ENCODE measurements around the gene RNF217.
A peak's percentile ranks its signal among the peaks of the same experiment; 100 is the strongest.
"Not testable (repeated sequence)": the region's sequence is repeated elsewhere in the genome, so short reads cannot be mapped to it uniquely, and the experiment has no call there.

RNF217 gene, protein sequence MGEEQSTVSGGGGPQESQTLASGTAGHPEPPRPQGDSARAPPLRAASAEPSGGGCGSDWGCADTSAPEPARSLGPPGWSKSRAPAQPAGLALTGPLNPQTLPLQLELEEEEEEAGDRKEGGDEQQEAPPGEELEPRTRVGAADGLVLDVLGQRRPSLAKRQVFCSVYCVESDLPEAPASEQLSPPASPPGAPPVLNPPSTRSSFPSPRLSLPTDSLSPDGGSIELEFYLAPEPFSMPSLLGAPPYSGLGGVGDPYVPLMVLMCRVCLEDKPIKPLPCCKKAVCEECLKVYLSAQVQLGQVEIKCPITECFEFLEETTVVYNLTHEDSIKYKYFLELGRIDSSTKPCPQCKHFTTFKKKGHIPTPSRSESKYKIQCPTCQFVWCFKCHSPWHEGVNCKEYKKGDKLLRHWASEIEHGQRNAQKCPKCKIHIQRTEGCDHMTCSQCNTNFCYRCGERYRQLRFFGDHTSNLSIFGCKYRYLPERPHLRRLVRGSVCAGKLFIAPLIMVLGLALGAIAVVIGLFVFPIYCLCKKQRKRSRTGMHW

DNA sequence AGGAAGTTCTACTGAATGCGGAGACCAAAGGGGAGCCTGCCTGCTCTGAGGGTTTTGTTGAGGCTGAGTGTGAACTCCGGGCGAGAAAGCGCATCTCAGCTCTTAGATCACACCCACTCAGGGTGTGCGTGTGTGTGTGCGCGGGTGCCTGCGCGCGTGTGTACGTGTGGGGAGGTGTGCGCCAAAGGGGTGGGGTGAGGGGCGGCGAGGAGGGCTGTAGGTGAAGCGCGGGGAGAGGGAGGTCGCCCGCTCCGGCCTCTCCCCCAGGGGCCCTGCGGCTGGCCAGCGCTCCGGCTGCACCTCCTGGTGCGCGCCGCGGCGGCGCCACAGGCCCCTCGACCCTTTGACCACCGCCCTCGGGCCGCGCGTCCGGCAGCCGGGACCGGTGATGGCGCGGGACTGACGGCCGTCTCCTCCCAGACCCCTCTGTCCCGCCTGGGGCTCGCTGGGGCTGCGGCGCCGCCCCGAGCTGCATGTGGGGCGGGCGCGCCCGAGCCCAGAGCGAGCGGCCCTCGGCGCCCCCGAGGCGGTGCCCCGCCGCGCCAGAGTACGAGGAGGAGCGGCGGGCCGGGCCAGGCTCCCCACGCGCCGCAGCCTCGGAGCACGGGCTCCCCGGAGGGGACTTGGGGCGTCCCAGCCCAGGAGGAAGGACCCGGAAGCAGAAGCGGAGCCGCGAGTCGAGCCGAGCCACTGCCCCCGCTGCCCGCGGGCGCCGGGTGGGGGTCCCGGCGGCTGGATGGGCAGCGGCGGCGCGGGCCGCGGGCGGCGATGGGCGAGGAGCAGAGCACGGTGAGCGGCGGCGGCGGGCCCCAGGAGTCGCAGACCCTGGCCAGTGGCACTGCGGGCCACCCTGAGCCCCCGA, at the start of gene RNF217:
Gene RNF217 (plus strand): TSS at position 661 of the 862 bp plus-strand sequence. CDS start 108 bp downstream, at position 769.
- FAIRE-seq = no peak

DNA sequence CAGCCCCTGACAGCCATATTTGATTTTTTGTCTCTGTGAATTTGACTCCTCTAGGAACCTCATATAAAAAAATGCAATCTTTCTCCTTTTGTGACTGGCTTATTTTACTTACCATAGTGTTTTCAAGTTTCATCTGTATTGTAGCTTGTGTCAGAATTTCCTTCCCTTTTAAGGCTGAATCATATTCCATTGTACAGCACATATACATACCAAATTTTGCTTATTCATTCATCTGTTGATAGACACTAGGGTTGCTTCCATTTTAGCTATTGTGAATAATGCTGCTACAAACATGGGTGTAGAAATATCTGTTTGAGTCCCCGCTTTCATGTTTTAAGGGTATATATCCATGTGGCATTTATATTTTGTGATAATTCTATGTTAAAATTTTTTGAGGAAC, 49.2 kb upstream of the RNF217 start:
- FAIRE-seq = no peak

DNA sequence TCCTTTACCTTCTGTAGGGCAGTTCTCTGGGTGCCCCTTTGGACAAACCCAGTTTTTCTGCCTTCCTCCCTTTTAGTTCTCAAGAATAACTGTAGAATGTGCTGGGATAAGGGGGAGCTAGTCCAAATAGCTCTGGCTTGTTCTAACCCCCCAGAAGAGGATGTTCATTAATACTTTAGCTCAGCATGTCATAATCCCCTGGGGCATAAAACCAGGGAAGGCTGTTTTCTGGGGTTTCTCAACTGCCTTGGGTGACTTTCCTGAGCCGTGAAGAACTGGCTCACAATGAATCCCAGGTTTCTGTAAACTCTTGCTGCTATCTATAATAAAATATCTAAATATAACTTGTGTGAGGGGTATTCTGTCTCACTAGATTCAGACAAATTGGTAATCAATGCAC, 44.5 kb upstream of the RNF217 start:
- FAIRE-seq = no peak

DNA sequence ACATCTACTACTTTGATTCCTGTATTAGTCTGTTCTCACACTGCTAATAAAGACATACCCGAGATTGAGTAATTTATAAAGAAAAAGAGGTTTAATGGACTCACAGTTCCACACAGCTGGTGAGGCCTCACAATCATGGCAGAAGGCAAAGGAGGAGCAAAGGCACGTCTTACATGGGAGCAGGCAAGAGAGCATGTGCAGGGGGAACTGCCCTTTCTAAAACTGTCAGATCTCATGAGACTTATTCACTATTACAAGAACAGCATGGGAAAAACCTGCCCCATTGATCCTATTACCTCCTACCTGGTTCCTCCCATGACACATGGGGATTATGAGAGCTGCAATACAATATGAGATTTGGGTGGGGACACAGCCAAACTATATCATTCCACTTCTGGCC, 42.5 kb upstream of the RNF217 start:
- not testable (repeated sequence) for FAIRE-seq

DNA sequence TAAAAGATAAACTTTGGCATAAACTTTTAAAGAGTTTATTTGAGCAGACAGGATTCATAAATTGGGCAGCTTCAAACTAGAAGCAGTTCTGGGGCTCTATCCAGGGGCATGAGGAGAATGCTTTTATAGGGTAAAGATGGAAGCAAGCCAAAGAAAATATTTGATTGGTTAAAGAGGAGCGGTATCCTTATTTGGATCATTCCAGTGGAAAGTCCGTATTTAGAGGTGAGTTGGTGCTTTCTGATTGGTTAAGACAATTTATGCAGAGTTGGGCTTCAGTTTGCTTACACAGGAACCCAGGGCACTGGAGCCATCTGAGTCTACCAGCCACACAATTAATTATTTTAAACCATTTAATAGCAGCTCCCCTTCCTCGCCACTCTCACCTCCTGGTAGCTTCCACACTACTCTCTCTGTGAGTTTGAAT, 37.9 kb upstream of the RNF217 start:
- no peak for FAIRE-seq

DNA sequence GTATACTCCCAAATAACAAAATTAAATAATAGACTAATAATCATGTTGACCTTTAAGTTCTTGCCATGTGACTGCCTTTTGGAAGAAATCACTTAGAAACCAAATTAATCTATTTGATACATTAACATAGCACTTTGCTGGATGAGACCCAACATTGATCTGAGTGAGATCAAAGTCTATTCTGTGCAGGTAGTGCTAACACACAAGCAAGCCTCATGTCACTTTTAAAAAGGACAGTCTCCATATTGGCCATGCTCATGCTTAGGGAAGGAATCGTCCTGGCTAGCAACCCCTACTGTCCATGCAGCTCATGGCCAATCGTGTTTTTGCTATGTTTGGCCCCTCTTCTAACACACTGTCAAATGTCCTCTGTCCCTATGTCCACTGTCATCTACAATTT, 35.8 kb upstream of the RNF217 start:
- no peak for FAIRE-seq

DNA sequence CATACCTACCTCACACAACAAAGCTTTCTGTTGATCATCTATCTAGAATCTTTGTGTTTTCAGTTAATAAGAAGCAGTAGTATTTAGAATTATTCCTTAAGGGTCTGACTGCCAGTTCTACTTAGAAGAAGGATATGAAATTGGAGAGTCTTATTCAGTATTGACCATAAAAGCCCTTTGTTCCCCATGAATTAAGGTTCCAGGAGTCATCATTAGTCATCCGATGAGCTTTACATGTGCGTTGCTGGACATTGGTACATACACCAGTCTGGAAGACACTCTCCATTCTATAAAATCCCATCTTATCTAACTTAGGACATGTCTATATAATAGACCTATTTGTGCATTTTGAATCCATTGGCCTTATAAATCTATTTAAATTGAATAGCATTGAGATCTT, 34.4 kb upstream of the RNF217 start:
- no peak for FAIRE-seq

DNA sequence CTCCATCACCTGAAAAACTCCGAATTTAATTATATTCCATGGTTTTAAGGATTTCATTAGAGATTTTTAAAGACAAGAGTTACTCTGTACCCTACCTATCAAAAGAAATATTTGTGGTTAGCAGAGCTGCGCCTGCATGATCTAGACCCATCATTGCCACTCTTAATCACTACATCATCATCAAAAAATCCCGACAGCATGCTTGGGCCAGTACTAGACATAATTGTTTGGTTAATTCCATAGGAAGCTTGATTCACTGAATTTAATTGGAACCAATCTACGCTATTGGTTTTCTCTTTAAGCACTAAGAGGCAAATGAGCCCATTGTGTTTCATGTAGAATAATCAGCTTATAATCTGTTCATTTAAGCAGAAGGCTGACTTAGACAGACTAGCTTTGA, 33.4 kb upstream of the RNF217 start:
- no peak for FAIRE-seq

DNA sequence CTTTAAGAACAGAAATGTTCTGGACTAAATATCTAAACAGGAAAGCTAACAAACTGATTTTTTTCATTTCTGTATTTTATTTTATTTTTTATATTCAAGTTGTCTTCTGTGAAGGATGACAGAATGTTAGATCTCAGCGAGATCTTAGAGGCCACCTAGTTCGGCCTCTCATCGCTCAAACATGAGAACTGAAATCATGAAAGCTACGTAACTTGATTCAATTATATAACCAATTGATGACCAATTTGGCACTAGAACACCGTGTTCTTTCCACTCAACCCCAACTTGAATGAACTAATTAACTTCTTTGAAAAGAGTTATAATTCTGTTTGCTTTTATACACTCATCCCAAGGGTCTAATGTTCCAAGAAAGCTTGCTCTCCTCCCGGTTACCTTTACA, 24.6 kb upstream of the RNF217 start:
- no peak for FAIRE-seq

DNA sequence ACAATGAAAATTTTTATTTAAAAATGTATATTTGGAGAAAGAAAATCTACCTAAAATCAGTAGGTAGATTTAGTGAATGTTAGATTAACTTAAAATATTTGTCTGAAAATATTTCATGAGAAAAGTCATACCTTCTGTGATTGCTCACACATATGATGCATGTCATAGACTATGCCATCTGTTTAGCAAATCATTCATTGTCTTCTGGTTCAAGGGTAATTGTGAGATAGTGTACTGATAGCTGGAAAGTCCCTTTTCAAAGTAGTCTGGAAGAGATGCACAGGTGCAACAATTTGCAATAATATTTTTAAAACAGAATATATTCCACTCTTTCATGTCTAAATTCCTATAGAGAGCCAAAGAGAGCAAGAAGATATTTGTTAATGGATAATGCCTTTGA, 21.0 kb upstream of the RNF217 start:
- no peak for FAIRE-seq

DNA sequence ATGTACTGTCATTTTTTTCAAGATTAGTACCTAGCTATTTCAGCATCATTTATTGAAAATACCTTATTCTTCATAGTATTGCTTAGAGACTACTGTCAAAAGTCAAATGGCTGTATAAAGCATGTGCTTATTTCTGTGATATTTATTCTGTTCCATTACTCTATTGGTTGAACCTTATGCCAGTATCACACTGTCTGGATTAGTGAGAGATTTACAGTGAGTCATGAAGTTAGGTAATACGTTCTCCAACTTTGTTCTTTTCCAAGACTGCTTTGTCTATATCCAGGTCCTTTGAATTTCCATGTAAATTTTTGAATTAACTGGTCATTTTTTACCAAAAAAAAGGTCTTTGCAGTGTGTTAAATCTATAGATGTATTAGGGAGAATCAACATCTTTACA, 18.6 kb upstream of the RNF217 start:
- no peak for FAIRE-seq

DNA sequence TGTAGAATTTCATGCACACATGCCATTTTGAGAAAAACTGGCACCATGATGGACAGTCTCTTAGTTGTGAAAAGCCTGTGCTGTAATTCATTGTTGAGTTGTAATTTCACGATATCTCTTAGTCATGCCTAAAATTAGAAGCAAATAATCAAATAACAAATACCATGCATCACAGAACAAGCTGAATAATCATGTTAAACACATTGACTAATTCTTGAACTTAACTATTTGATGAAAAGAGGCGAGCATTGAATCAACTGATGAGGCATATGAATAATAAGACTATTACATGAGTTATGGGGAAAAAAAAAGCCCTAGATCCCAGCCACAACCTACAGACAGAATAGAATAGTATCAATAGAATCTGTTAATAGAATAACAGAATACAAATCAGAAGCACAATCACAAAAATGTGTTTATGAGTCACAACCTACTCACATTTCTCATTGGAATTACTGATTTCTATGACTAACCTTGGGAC, 14.2 kb upstream of the RNF217 start:
- FAIRE-seq = no peak

DNA sequence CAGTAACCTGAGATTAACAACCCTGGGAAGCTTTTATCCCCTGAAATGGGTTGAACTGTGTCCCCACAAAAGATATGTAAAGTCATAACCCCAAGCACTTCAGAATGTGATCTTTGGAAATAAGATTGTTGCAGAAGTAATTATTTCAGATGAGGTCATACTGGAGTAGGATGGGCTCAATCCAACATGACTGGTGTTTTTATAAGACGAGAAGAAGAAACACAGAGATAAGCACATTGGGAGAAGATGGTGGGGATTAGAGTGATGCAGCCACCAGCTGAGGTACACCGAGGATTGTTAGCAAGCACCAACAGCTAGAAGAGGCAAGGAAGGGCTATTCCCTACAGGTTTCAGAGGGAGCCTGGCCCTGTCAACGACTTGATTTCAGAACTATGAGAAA, 12.5 kb upstream of the RNF217 start:
- FAIRE-seq = no peak

DNA sequence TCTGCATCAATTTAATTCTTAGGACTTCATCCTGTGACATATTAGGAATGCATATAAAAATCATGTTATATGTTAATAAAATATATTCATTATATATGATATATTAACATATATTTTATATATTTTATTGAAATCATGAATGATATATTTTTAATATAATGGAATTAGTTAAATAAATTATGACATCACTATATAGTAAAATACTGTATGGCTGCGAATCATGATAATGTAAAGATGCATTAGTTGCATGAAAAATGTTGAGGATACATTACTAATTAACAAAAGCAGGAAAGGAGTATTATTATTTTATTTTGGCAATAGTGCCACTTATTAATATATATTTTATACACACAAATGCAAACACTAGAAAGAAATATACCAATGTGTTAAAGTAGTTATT, 8.4 kb upstream of the RNF217 start:
- FAIRE-seq = peak; percentile 31

DNA sequence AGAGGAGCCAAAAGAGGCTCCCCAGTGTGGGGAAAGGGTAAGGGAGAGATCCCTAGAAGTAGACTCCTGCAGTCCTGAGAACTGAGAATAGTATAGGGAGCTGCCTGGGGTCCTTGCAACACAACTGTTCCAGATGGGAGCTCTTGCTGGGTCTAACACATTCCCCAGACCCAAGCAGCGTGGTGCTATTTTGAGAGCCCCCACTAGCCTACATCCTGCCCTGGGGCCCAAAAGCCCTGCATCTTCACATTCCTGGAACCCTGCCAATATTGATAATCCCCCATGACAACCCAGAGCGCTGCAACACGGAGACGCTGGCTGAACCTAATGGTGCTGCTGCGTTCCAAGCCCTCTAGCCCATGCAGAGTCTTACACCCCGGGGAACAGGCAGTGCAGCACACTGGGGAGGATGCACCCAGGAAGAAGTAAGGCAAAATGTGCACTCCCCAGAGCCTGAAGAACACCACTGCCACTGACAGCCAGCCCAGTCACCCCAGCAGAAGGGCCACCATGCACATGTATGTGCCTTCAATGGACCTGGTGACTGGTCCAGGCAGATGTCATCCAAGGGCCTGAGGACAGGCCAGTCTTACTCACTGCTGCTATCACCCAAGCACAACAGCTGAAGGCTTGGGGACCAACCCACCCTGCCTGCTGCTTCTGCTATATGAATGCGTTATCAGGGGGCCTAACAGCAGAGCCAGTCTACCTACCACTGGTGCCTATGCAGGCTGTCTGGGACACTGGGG, 7.0 kb upstream of the RNF217 start:
- no peak for FAIRE-seq

DNA sequence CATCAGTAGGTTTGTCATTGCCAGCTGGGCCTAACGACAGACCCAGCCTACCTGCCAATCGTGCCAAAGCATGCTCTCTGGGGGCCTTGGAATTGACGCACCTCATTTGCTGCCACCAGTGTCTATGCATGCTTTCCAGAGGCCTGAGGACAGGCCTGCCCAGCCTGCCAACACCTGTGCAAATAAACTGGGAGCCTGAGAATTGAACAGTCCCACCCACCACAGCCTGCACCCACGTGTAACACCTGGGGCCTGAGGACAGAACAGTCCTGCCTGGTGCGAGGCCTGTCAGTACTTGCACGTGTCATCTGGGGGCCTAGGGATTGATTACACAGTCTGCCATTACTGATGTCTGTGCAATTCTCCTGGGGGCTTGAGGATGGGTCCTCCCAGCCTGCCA, 6.2 kb upstream of the RNF217 start:
- FAIRE-seq = no peak

DNA sequence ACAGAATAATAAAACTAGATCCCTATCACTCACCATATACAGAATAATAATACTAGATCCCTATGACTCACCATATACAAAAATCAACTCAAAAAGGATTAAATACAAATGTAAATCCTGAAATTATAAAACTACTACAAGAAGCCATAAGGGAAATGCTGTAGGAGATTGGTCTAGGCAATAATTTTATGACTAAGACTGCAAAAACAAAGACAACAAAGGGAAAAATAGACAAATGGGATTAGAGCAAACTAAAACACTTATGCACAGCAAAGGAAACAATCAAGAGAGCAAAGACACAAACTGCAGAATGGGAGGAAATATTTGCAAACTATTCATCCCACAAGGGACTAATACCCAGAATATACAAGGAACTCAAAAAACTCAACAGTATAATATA, 4.1 kb upstream of the RNF217 start:
- FAIRE-seq = peak; percentile 28

DNA sequence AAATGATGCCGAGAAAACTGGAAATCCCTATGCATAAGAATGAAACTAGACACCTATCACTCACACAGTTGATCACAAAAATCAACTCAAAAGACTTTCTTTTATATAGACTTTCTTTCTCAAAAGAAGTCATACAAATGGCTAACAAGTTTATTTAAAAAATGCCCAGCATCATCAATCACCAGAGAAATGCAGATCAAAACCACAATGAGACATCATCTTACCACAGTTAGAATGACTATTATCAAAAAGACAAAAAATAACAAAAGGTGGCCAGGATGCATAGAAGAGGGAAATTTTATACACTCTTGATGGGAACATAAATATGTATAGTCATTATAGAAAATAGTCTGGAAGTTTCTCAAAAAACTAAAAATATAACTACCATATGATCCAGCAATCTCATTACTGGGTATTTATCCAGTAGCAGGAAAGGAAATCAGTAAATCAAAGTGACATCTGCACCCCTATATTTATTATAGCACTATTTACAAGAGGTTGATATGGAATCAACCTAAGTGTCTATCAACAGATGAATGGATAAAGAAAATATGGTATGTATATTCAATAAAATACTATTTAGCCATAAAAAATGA, 3.4 kb upstream of the RNF217 start:
- no peak for FAIRE-seq

DNA sequence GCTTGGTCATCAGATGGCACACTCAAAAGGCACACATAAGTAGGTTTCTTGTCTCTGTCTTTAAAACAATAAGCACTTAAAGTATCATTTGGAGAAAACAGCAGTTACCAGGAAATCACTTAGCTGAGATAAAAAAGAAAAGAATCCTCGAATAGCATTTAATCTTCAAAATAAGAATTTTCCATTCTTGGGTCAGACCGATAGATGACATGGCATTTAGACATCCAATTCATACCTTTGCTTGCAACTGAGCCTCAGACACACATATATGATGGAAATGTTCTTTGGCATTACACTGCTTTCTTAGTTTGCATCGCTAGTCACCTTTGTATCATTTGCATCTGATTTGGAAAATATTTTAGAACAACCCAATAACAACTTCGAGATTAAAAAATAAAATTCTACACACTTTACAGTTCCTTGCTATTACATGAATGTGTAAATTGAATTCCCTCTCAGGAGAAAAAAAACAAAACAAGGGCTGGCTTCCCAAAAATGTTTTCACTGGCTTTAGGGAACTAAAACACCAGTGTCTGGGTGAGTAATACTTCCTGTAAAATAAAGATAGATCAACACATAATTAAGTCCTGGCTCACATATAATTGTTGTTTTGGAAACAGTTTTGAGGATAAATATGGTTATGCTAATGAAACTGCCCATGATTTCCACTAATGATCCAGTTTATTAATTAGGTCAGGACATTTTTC, 1.3 kb upstream of the RNF217 start:
- no peak for FAIRE-seq

DNA sequence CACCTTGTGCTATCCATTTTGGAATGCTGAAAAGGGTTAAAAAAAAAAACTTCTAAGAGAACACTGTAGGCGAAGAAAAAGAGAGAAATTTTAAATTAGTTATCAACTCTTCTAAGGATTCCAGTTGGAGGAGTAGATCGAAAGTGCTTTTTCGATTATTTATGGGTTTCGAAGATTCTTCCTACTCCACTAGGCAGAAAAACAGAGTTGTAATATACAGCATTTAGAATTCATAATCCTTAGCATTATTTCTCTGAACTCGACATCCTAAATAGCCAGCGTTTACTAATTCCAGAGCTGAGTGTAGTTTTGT, 817 bp upstream of the RNF217 start:
- no peak for FAIRE-seq

DNA sequence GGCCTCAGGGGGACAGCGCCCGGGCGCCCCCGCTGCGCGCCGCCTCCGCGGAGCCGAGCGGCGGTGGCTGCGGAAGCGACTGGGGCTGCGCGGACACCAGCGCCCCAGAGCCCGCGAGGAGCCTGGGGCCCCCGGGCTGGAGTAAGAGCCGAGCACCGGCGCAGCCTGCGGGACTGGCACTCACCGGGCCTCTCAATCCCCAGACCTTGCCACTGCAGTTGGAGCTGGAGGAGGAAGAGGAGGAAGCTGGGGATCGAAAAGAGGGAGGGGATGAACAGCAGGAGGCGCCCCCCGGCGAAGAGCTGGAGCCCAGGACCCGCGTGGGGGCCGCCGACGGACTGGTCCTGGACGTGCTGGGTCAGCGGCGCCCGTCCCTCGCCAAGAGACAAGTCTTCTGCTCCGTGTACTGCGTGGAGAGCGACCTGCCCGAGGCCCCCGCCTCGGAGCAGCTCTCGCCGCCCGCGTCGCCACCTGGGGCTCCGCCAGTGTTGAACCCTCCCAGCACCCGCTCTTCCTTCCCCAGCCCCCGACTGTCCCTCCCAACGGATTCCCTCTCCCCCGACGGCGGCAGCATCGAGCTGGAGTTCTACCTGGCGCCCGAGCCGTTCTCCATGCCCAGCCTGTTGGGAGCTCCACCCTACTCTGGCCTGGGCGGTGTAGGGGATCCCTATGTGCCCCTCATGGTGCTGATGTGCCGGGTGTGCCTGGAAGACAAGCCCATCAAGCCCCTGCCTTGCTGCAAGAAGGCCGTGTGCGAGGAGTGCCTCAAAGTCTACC, 590 bp downstream of the RNF217 start:
- no peak for FAIRE-seq
